T follicular helper cell (primary cell): ENCODE data around the gene IGFL3.

ENCODE experiments used
- DNase-seq: peaks from one replicate; pipeline ENCODE4 v3.0.0-alpha.2; 2020; ENCODE audit warnings: low read depth

IGFL3 gene

GRCh38 chr19:46076951-46077814 lies 47.3 kb downstream of the IGFL3 start:
- DNase-seq: no peak

GRCh38 chr19:46076031-46076880 lies 48.2 kb downstream of the IGFL3 start:
- no peak for DNase-seq

GRCh38 chr19:46073268-46073922 lies 51.1 kb downstream of the IGFL3 start:
- no peak for DNase-seq
